A549 treated with DMSO at 1 μM for 4 hours (cell line): ENCODE results near the gene CD8B2. TPM values are rescaled to one million over a fixed set of nuclear protein-coding genes. Genes with fewer than 3 reads are reported as not detected.

Source experiments
- total RNA-seq: library from RNA; stranded (reverse); fragments of 200-300 nt; extraction: Qiagen RNA extraction; gene quantifications from 5 replicates; pipeline ENCODE4 v1.2.3, GENCODE V29; 2022; ENCODE audit warnings: low read depth

Gene CD8B2
- total RNA-seq = not detected in 5 replicates

DNA sequence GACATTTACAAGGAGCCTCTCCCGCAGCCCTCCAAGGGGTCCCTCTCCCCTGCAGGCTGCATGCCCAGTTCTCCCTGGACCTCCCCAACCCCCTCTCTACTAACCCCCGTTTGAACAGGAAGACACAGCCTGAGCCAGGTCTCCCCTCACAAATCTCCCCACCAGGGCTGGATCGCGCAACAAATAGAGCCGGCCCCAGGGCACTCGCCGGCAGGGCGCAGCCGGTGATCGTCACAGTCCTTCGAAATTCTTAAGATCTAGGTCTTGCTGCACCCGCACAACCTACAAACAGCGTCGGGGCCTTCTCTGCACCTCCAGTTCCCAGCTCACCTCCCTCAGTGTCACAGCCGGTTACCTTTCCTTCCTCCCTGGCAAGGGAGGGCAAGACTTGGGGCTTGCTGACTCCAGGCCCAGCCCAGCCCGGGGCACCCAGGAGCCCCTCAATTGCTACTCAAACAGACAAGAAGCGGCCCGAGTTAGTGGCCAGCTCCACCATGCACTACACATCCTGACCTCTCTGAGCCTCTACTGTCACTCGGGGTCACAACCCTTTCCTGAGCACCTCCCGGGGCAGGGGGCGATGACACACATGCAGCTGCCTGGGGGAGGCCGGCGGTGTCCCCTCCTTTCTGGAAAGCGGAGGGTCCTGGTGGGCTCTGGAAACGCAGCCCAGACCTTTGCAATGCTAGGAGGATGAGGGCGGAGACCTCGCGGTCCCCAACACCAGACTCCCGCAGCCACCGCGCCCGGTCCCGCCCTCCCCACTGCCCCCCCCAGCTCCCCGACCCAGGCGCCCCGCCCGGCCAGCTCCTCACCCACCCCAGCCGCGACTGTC lies at the start of gene CD8B2:
CD8B2 (plus strand) TSS at position 814 of the 835 bp plus-strand sequence. CDS start 63 bp downstream, outside the sequence.

DNA sequence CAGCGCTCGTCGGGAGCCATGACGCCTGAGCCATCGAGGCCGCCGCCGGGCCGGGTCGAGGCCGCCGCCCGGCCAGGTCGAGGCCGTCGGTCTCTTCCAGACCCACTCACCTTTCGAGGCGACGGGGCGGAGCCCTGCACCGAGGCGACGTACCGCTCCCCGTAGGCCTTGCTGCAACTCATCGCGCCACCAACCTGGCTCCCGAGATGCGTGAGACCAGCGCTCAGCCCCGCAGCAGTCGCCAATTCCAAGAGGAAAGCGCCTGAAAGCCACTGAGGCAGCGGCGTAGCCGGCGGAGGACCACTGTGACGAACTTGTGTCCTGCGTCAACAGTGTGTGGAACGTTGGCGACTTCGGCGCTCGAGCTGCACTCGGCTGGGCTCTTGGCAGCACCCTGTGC lies 19.1 kb upstream of the CD8B2 start, which contains the start of gene RGPD3:
RGPD3 (minus strand) TSS at position 307 of the 400 bp plus-strand sequence; CDS start at position 182, 125 bp downstream.

Other genes with a start within 250 kb of the CD8B2 start
- gene RGPD3, start 19.0 kb upstream of the CD8B2 start, total RNA-seq = 0.12 to 0.28 TPM (median 0.16 TPM) in 5 replicates